ENCODE results near the gene TMEM184C. TPM values are rescaled to one million over a fixed set of nuclear protein-coding genes. Genes with fewer than 3 reads are reported as not detected.

The TMEM184C gene
- total RNA-seq, 3 donors from 2014 or later = 37.5 to 43.3 (median 37.7) TPM

DNA sequence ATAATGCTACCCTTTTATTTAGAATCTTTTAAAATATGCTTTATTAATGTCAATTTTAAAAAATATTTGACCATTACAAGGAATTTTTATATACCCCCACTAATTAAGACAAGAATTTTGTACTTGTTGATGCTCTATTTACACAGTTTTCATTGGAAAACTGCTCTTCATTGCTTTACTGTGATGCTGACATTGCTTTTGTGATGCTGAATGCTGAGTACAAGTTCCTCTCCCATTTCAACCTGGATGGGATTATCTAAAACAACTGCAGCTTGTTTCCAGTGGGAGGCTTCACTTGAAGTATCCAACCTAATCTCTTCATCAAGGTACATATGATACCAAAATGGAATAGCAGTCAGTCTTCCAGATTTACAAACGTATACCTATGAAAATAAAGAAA is 21.2 kb downstream of the TMEM184C start:
- Histone ChIP-seq H3K9me3 (no peaks in the 10 kb centered on the region), H3K4me1 (ENCODE audit: low read depth) (no peaks in the 10 kb centered on the region), H3K4me3 (no peak overlapping the region), H3K36me3 (ENCODE audit: low read depth) (no peaks in the 10 kb centered on the region)
- no peak for TF ChIP-seq CTCF (IDR thresholded peaks at IDR 0.05)
- DNase-seq = no peak
- intact Hi-C loops (cut with DNase I, micrococcal nuclease) = no loop called here
- ATAC-seq = no peak

GRCh38 chr4:147638942-147639341 is 21.7 kb downstream of the TMEM184C start:
- intact Hi-C loops (cut with DNase I, micrococcal nuclease) = no loop called here
- ATAC-seq (no peak), DNase-seq (no peak)
- H3K9me3 ChIP-seq = no peaks in the 10 kb centered on the region
- TF ChIP-seq CTCF (IDR thresholded peaks at IDR 0.05) = no peak
- no peak overlapping the region for H3K4me3 ChIP-seq
- H3K4me1 ChIP-seq (ENCODE audit: low read depth) = no peaks in the 10 kb centered on the region
- no peaks in the 10 kb centered on the region for H3K36me3 ChIP-seq (ENCODE audit: low read depth)

GRCh38 chr4:147639388-147639787 is 22.2 kb downstream of the TMEM184C start:
- no peak for TF ChIP-seq CTCF (IDR thresholded peaks at IDR 0.05)
- Histone ChIP-seq H3K36me3 (ENCODE audit: low read depth) (no peaks in the 10 kb centered on the region), H3K9me3 (no peaks in the 10 kb centered on the region), H3K4me3 (no peak overlapping the region), H3K4me1 (ENCODE audit: low read depth) (no peaks in the 10 kb centered on the region)
- intact Hi-C loops (cut with DNase I, micrococcal nuclease) = no loop called here
- DNase-seq = no peak
- ATAC-seq = no peak

DNA sequence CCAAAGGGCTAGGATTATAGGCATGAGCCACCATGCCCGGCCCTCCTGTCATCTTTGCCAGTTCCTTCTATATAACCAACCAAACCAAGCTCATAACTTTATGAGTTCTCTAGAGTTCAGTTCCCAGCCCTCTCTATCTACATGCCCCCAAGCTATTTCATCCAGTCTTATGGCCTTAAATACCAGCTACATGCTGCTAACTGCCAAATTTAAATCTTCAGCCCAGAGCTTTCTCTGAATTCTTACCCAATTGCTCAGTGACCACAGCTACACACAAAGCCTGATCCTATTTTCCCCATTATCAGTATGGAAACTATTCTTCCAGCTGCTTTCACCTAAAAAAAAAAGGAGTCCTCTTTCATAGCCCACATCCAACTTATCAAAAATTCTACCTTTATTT is 23.1 kb downstream of the TMEM184C start:
- ATAC-seq (no peak), DNase-seq (no peak)
- Histone ChIP-seq H3K9me3 (no peaks in the 10 kb centered on the region), H3K4me3 (no peak overlapping the region), H3K4me1 (ENCODE audit: low read depth) (no peaks in the 10 kb centered on the region), H3K36me3 (ENCODE audit: low read depth) (no peaks in the 10 kb centered on the region)
- TF ChIP-seq CTCF (IDR thresholded peaks at IDR 0.05) = no peak
- intact Hi-C loops (cut with DNase I, micrococcal nuclease) = no loop called here

- DNase-seq (no peak), ATAC-seq (no peak)
These were observed 26.4 kb downstream of the TMEM184C start for GRCh38 chr4:147643616-147644015.

More at GRCh38 chr4:147643616-147644015, 26.4 kb downstream of the TMEM184C start:
- Histone ChIP-seq H3K9me3 (no peaks in the 10 kb centered on the region), H3K36me3 (ENCODE audit: low read depth) (no peaks in the 10 kb centered on the region), H3K4me3 (no peak overlapping the region), H3K4me1 (ENCODE audit: low read depth) (no peaks in the 10 kb centered on the region)
- intact Hi-C loops (cut with DNase I, micrococcal nuclease) = no loop called here
- TF ChIP-seq CTCF (IDR thresholded peaks at IDR 0.05) = no peak

Data from mucosa of descending colon (tissue), 3 donors.